Right lobe of liver (tissue), 4 donors: Measurements from ENCODE around the gene CCDC122.

Experiments
- CTCF ChIP-seq, 4 donors: fragments of 200-600 bp in 3 of 4; fragments of 450-650 bp in 1 of 4; IDR thresholded peaks; one replicate each; pipeline versions ENCODE4 v1.5.1 to v1.8.0; 2016 to 2022; ENCODE audit warnings: antibody characterized with exemption in 4 of 4, mild to moderate bottlenecking in 2 of 4
- POLR2A ChIP-seq: fragments of 450-650 bp; IDR thresholded peaks from one replicate; pipeline ENCODE4 v1.6.1; 2017; ENCODE audit warnings: antibody characterized with exemption, mild to moderate bottlenecking
- donor health status: DM: no; HTN: no; CAD: no.
- donor health status: DM: no; HTN: no; CAD: no.
- donor health status: DM: no; HTN: yes; CAD: no.

- TF ChIP-seq CTCF (IDR thresholded peaks at IDR 0.05) = no peak
- no peak for TF ChIP-seq POLR2A
Measured at GRCh38 chr13:43910856-43911255, 31.3 kb upstream of the CCDC122 start.
